C4-2B (cell line): ENCODE results near the gene SGMS2.

Source experiments
- H3K27ac ChIP-seq: fragments of 450-650 bp; 2 replicates; pipeline ENCODE4 v1.5.1; 2017
- CTCF ChIP-seq: fragments of 450-650 bp; conservative IDR thresholded peaks from 2 replicates; pipeline ENCODE4 v1.5.1; 2017; ENCODE audit warnings: mild to moderate bottlenecking
- ZFX ChIP-seq: fragments of 450-650 bp; IDR thresholded peaks from 2 replicates; pipeline ENCODE4 v1.6.1; 2017

SGMS2 gene

DNA sequence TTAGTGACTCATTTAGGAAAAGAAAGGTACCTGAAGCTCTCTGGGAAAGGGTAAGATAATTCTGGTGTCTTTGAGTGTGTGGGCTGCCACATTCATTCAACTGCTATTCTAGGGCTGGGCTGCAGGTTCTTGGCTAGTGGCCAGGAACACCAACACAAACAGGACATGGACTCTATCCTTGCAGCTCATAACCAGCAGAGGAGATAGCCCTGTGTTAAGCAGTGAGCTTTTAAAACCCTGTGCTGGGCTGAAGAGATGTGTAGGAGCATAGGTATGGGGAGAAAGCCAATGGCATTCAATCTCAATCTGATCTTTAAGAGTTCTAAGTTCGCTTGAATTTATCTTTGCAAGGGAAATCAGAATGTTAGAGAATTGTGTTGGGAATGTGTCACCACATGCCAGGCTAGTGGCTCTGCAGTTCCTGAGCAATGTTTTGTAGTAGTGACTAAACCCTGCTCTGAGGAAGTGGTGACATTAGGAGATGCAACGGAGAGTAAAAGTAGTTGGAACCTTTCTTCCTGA is 39.2 kb downstream of the SGMS2 start:
- no peak overlapping the region for H3K27ac ChIP-seq
- no peak for TF ChIP-seq ZFX

GRCh38 chr4:107866726-107867125 is 42.0 kb downstream of the SGMS2 start:
- no peak for TF ChIP-seq ZFX
- no peak for TF ChIP-seq CTCF
- H3K27ac ChIP-seq, result no peak overlapping the region

DNA sequence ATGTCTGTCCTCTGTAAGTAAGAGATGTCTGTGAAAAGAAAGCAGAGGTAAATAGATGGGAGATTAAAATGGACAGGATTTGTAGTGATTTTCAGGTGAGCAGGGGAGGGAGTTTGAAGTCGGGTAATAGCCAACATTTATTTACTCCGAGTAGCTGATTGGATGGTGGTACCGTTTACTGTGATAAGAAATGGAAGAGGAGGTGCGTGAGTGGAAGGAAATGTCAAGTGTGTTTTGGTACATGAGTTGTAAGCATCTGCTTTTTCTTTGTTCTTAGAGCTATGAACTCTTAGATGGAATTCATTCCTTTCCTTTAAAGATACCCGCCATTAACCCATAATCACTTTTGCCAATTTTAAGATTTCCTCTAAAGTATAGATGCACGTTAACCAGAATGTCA is 45.5 kb downstream of the SGMS2 start:
- TF ChIP-seq ZFX (no peak), CTCF (no peak)
- H3K27ac ChIP-seq, result no peak overlapping the region

GRCh38 chr4:107870916-107871786 is 46.4 kb downstream of the SGMS2 start:
- TF ChIP-seq CTCF (no peak), ZFX (no peak)
- H3K27ac ChIP-seq, result no peak overlapping the region

DNA sequence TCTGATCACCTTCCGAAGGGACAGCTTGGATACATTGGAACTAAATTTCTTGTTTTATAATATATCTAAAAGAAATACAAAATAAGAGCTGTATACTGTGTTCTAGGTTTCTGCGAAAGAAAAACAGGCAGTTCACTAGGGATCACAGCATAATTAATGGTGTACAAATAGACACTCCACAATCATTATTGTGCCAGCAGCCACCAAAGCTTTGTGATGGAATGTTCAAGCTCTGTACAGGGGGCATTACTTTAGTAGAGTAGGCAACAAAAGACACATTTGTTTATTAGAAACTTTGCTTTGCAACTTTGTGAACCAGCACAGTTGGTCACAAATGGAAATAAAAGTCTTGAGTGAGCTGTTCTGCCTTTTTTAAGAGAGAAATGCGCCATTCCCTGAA is 49.3 kb downstream of the SGMS2 start:
- TF ChIP-seq CTCF (no peak), ZFX (no peak)

DNA sequence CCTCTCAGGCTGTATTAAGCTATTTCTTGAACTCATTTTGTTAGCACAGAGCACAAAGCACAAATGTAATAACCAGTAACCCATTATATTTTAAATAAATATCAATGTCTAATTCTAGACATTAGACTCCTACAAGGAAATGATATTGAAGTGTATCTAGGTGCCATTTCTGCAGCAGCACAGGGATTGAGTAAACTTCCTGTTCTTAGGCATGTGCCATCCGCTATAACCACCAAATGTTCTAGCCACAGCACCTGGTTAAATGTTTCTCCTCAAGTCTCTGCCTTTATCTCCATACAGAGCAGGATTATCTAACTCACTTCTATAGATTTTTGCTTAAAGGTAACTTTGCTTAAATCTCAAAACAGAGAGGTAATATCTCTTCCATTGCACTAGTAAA is 51.4 kb downstream of the SGMS2 start:
- no peak for TF ChIP-seq CTCF
- no peak for TF ChIP-seq ZFX
- peak overlapping the region; percentile 19; the same call in 1 of the 2 replicates for H3K27ac ChIP-seq

More for the DNA sequence above, 49.3 kb downstream of the SGMS2 start:
- no peak overlapping the region for H3K27ac ChIP-seq

- no peak for TF ChIP-seq CTCF
- TF ChIP-seq ZFX, result no peak
- H3K27ac ChIP-seq, result peak overlapping the region; percentile 91
Measured at GRCh38 chr4:107877361-107877760, 52.6 kb downstream of the SGMS2 start.
